Hepatocyte (in vitro differentiated cells): Measurements from ENCODE around the gene UPF1.

Experiments
- EZH2 ChIP-seq: fragments of 200-600 bp; sonication (generic); IDR thresholded peaks from 2 replicates; pipeline ENCODE4 v1.6.1; 2016; ENCODE audit warnings: antibody characterized with exemption, mild to moderate bottlenecking, borderline replicate concordance
- EZH2phosphoT487 ChIP-seq: fragments of 200-600 bp; sonication (generic); IDR thresholded peaks from one replicate; pipeline ENCODE4 v1.6.1; 2018; ENCODE audit warnings: antibody characterized with exemption, mild to moderate bottlenecking, low read depth, moderate library complexity; ENCODE audit not compliant: unreplicated experiment, severe bottlenecking
- TF ChIP-seq, protein P1 (sequence below): fragments of 200-600 bp; sonication (generic); IDR thresholded peaks from 2 replicates; pipeline ENCODE4 v1.5.1; 2016; ENCODE audit warnings: antibody characterized with exemption, mild to moderate bottlenecking; ENCODE audit not compliant: poor library complexity

GRCh38 chr19:18899624-18900560 lies 68.1 kb downstream of the UPF1 start:
- TF ChIP-seq EZH2, result no peak
- TF ChIP-seq, protein P1, sequence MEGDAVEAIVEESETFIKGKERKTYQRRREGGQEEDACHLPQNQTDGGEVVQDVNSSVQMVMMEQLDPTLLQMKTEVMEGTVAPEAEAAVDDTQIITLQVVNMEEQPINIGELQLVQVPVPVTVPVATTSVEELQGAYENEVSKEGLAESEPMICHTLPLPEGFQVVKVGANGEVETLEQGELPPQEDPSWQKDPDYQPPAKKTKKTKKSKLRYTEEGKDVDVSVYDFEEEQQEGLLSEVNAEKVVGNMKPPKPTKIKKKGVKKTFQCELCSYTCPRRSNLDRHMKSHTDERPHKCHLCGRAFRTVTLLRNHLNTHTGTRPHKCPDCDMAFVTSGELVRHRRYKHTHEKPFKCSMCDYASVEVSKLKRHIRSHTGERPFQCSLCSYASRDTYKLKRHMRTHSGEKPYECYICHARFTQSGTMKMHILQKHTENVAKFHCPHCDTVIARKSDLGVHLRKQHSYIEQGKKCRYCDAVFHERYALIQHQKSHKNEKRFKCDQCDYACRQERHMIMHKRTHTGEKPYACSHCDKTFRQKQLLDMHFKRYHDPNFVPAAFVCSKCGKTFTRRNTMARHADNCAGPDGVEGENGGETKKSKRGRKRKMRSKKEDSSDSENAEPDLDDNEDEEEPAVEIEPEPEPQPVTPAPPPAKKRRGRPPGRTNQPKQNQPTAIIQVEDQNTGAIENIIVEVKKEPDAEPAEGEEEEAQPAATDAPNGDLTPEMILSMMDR, result no peak
- no peak for TF ChIP-seq EZH2phosphoT487
